ENCODE measurements around the gene TNFRSF18.

Gene TNFRSF18

DNA sequence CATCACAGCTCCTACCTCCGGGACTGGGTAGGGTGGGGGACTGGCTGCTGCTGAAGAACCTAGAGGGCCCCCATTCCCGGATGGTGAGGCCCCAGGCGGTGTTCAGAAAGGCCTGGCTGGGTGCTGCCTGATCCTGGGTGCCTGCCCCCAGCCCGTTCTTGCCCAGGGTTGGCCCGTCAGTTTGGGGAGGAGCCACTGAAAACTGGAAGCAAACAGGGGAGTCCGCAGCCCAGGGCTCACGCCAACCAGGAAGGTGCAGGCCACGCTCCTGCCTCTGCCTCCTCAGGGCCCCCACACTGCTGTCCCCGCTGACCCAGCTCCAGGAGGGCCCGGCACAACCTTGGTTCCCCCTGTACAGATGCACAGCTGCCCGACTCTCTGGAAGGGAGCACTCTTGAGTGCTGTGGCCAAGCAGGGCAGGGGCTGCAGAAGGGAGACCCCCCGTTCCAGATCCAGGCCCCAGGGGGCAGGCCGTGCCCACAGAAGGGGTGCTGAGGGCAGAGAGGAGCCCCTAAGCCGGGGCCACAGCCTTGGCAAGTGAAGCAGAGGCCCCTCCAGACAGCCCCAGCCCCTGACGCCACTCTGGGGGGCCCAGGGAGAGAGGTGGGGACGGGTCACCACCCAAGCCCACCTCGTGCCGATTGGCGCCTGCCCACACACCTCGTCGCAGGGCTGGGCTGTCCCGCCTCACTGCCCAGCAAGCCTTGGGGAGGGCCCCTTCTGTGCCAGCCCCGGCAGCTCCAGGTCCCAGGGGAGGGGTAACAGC, 34.6 kb upstream of the TNFRSF18 start:
- H3K27ac ChIP-seq (ENCODE audit: insufficient read depth, low read depth, low read length, poor library complexity, severe bottlenecking) = no peak overlapping the region
- H3K36me3 ChIP-seq (ENCODE audit: control insufficient read depth, insufficient read depth, low read length) = no peaks in the 10 kb centered on the region
- no peak overlapping the region for H3K4me3 ChIP-seq (ENCODE audit: insufficient read depth, low read depth, low read length)
- H3K27me3 ChIP-seq (ENCODE audit: control insufficient read depth, insufficient read depth, low read length, poor library complexity, severe bottlenecking) = peaks cover 6% of the 10 kb centered on the region
- WGBS, 2 experiments = 88% methylated on average over 23 of the region's 23 CpGs
- peaks cover 17% of the 10 kb centered on the region for H3K4me1 ChIP-seq (ENCODE audit: control insufficient read depth, insufficient read depth, low read length)
- H3K9me3 ChIP-seq (ENCODE audit: control insufficient read depth, low read length) = no peaks in the 10 kb centered on the region

DNA sequence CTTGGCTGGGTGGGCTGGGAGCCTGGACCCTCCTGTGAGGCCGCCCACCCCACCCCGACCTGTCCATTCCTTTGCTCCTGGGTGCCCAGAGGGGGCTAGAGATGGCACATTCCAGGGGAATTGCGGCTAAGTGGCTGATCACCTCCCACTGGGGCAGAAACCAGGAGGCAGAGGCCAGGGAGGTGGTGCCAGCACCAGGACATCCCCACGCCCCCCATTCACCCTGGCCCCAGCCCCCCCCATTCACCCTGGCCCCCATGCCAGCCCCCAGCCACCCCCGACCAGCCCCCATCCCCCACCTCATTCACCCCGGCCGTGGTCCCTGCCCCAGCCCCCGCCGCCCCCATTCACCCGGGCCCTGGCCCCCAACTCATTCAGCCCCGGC, 33.9 kb upstream of the TNFRSF18 start:
- Histone ChIP-seq H3K4me1 (ENCODE audit: control insufficient read depth, insufficient read depth, low read length) (peaks cover 17% of the 10 kb centered on the region), H3K4me3 (ENCODE audit: insufficient read depth, low read depth, low read length) (no peak overlapping the region), H3K27me3 (ENCODE audit: control insufficient read depth, insufficient read depth, low read length, poor library complexity, severe bottlenecking) (no peaks in the 10 kb centered on the region), H3K9me3 (ENCODE audit: control insufficient read depth, low read length) (no peaks in the 10 kb centered on the region), H3K27ac (ENCODE audit: insufficient read depth, low read depth, low read length, poor library complexity, severe bottlenecking) (no peak overlapping the region), H3K36me3 (ENCODE audit: control insufficient read depth, insufficient read depth, low read length) (no peaks in the 10 kb centered on the region)
- WGBS, 2 experiments = 88 to 91% methylated on average over 5 to 6 of the region's 11 CpGs

DNA sequence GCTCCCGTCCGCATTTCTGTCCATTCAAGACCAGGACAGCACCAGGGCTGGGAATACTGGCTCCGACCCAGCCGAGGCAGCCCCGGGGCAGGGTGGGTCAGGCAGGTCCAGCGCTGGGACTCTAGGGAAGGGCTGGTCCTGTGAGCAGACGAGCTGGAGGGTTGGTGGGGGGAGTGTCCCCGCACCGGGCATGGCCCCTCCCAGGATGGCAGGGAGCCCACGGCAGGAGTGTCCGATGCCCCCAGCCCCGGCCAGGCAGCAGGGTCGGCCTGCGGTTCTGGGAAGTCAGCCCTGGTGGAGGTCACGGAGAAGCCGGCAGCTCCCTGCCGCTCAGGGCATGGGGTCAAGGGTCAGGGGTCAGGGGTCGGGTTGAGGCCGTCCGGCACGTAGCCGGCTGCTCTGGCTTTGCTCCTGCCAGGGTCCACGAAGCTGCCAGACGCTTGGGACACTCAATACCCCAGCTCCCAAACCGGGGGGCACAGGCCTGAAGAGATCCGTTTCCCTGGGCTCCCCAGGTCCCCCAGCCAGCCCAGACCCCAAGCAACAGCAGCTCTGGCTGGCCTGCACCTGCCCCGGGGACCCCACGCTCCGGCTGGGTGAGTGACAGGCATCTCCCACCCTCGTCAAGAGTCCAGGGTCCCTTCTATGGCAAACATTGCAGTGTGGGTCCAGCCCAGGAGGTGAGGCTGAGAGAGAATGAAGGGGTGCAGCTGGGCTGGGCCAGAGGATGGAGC, 33.4 kb upstream of the TNFRSF18 start:
- Histone ChIP-seq H3K4me3 (ENCODE audit: insufficient read depth, low read depth, low read length) (no peak overlapping the region), H3K4me1 (ENCODE audit: control insufficient read depth, insufficient read depth, low read length) (peaks cover 17% of the 10 kb centered on the region), H3K27ac (ENCODE audit: insufficient read depth, low read depth, low read length, poor library complexity, severe bottlenecking) (no peak overlapping the region), H3K9me3 (ENCODE audit: control insufficient read depth, low read length) (no peaks in the 10 kb centered on the region), H3K36me3 (ENCODE audit: control insufficient read depth, insufficient read depth, low read length) (no peaks in the 10 kb centered on the region), H3K27me3 (ENCODE audit: control insufficient read depth, insufficient read depth, low read length, poor library complexity, severe bottlenecking) (no peaks in the 10 kb centered on the region)
- 84 to 86% methylated on average over 30 of the region's 30 CpGs for WGBS, 2 experiments

DNA sequence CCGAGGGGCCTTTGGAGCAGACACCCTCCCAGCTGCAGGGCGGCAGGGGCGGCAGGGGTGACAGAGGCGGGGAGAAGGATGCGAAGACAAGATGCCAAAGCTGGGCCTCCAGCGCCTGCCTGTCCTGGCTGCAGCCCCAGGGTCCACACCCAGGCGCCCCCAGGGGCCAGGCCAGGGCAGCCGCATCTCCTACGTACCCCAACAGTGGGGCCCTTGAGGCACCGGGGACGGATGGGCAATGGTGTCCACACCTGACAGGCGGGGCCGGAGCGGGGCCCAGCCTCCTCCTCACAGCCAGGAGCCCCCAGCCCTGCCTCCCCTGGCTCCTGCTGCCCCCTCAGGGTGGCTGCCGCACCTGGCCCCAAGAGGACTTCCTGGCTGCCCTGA, 32.8 kb upstream of the TNFRSF18 start:
- peaks cover 17% of the 10 kb centered on the region for H3K4me1 ChIP-seq (ENCODE audit: control insufficient read depth, insufficient read depth, low read length)
- no peaks in the 10 kb centered on the region for H3K36me3 ChIP-seq (ENCODE audit: control insufficient read depth, insufficient read depth, low read length)
- no peaks in the 10 kb centered on the region for H3K27me3 ChIP-seq (ENCODE audit: control insufficient read depth, insufficient read depth, low read length, poor library complexity, severe bottlenecking)
- 87 to 88% methylated on average over 15 of the region's 15 CpGs for WGBS, 2 experiments
- H3K4me3 ChIP-seq (ENCODE audit: insufficient read depth, low read depth, low read length) = no peak overlapping the region
- H3K27ac ChIP-seq (ENCODE audit: insufficient read depth, low read depth, low read length, poor library complexity, severe bottlenecking) = no peak overlapping the region
- H3K9me3 ChIP-seq (ENCODE audit: control insufficient read depth, low read length) = no peaks in the 10 kb centered on the region

DNA sequence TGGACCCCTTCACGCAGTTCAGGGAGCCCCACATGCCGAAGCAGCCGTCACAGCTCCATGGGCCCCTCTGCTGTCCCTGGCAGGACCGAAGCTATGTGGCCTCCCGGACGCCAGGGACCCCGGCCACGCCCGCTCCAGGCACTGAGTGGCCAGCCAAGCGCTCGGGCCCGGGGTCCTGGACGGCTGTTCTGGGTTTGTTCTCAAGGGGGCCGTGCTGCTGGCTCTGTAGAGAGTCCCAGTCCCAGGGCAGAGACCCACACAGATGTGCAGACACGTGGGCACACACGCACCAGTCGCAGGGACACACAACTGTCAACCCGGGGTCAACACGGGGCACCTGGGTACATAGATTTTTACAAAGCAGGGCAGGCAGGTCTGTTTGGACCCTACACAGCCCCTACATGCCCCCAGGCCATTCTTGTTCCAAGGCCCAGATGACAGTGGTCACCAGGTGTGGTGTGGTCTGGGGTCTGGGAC, 32.3 kb upstream of the TNFRSF18 start:
- 92 to 94% methylated on average over 19 of the region's 19 CpGs for WGBS, 2 experiments
- peaks cover 17% of the 10 kb centered on the region for H3K4me1 ChIP-seq (ENCODE audit: control insufficient read depth, insufficient read depth, low read length)
- no peaks in the 10 kb centered on the region for H3K9me3 ChIP-seq (ENCODE audit: control insufficient read depth, low read length)
- H3K27me3 ChIP-seq (ENCODE audit: control insufficient read depth, insufficient read depth, low read length, poor library complexity, severe bottlenecking) = no peaks in the 10 kb centered on the region
- no peak overlapping the region for H3K27ac ChIP-seq (ENCODE audit: insufficient read depth, low read depth, low read length, poor library complexity, severe bottlenecking)
- no peaks in the 10 kb centered on the region for H3K36me3 ChIP-seq (ENCODE audit: control insufficient read depth, insufficient read depth, low read length)
- H3K4me3 ChIP-seq (ENCODE audit: insufficient read depth, low read depth, low read length) = no peak overlapping the region

DNA sequence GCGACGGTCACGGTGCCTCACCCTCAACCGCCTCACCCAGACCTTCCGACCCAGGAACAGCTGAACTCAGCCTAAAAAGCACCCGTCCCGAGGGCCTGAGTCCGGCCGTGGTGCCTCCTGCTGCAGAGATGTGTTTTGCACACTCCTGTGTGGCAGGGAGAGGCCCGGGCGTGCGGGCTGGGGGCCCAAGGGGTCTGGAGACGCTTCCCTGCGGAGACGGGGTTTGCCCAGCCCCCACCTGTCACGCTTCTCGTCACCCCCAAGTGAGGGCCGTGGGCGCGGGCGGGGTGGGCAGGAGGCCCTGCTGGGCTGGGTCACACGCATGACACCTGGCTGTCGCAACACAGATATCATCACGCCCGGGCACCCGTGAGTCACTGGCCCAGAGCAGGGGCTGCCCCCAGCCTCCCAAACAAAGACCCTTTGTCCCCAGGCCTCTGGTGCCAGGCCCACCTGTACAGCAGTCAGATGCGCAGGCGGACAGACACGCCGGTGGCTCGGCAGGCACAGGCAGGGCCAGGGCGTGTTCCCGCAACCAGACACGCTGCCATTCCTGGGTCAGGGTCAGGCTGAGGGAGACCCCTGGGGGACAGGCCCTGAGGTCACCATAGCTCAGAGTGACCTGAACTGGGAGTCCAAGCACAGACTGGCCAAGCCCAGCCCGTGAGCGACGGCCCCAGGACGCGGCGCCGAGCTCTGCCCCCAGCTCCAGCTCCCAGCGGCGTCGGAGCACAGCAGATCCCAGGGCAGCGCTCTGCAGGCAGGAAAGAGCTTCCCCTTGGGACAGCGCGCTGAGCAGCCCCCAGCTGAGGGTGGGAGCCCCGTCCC, 31.7 kb upstream of the TNFRSF18 start:
- Histone ChIP-seq H3K27me3 (ENCODE audit: control insufficient read depth, insufficient read depth, low read length, poor library complexity, severe bottlenecking) (no peaks in the 10 kb centered on the region), H3K9me3 (ENCODE audit: control insufficient read depth, low read length) (no peaks in the 10 kb centered on the region), H3K4me1 (ENCODE audit: control insufficient read depth, insufficient read depth, low read length) (peaks cover 21% of the 10 kb centered on the region), H3K36me3 (ENCODE audit: control insufficient read depth, insufficient read depth, low read length) (no peaks in the 10 kb centered on the region), H3K27ac (ENCODE audit: insufficient read depth, low read depth, low read length, poor library complexity, severe bottlenecking) (no peak overlapping the region), H3K4me3 (ENCODE audit: insufficient read depth, low read depth, low read length) (no peak overlapping the region)
- 90 to 93% methylated on average over 48 of the region's 48 CpGs for WGBS, 2 experiments

DNA sequence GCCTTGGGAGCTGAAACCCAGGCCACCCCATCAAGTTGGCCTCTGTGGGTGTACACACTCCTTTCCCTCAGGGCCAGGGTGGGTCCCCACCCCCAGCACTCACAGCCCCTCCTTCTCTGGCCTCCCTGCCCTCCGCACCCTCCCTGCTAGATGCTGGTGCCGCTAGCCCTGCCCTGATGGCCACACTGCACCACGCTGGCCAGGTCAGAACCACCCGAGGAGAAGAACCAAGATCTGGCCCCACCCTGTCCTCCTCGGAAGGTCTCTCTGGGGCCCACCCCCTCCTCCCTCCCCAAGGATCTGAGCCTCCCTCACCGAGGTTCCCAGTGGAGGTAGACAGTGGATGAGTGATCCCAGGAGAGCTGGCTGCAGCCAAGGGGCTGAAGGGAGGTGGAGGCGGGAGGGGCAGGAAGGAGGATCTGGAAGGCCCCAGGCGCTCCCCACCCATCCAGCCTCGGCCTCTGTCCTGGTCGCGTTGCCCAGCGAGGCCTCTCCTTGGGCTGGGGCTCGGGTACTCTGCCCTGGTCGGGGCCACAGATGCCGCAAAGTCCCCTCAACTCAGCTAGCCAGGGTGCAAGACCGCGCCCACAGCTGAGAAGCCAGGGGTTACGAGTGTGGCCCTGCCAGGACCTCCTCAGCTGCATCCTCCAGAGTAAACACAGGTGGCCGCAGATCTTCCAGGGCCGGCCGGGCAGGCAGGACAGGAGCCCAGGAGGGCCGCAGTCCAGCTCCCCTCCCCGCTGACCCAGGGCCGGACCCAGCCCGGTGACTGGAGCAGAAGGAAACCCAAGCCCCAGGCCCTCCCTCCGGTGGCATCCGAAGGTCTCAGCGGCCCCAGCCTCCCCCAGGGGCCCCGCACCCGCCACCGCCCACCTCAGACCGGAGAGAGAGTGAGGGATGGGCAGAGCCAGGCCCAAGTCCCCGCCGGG, 30.8 kb upstream of the TNFRSF18 start:
- Histone ChIP-seq H3K4me1 (ENCODE audit: control insufficient read depth, insufficient read depth, low read length) (peaks cover 25% of the 10 kb centered on the region), H3K4me3 (ENCODE audit: insufficient read depth, low read depth, low read length) (no peak overlapping the region), H3K36me3 (ENCODE audit: control insufficient read depth, insufficient read depth, low read length) (no peaks in the 10 kb centered on the region), H3K9me3 (ENCODE audit: control insufficient read depth, low read length) (no peaks in the 10 kb centered on the region), H3K27me3 (ENCODE audit: control insufficient read depth, insufficient read depth, low read length, poor library complexity, severe bottlenecking) (no peaks in the 10 kb centered on the region), H3K27ac (ENCODE audit: insufficient read depth, low read depth, low read length, poor library complexity, severe bottlenecking) (no peak overlapping the region)
- 78 to 83% methylated on average over 34 of the region's 34 CpGs for WGBS, 2 experiments

DNA sequence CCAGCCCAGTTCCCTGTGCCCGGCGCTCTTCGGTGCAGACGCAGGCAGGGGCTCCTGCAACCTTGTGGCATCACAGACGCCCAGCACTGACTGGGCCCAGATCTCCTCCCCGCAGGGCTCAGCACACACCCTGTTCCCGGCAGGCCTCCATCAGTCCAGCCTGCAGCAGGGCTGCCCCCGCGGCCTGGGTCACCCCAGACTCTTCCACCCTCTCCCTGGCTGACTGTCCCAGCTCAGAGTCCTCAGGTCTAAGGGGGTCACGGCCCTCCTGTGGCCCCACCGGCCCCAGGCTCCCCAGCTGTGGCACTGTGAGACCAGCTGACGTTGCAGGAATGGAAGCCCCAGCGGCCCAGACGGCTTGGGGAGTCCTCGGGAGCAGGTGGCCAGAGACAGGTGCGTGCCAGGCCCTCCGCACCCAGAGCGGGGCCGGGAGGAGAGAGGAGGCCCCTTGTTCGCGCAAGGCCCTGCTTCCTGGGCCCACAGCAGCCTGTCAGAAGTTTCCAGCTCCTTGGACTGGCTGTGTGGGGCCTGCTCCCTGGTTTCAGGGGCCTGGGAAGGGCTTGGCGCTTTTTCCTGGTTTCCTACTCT, 29.9 kb upstream of the TNFRSF18 start:
- Histone ChIP-seq H3K36me3 (ENCODE audit: control insufficient read depth, insufficient read depth, low read length) (no peaks in the 10 kb centered on the region), H3K4me1 (ENCODE audit: control insufficient read depth, insufficient read depth, low read length) (peaks cover 25% of the 10 kb centered on the region), H3K27me3 (ENCODE audit: control insufficient read depth, insufficient read depth, low read length, poor library complexity, severe bottlenecking) (no peaks in the 10 kb centered on the region), H3K27ac (ENCODE audit: insufficient read depth, low read depth, low read length, poor library complexity, severe bottlenecking) (no peak overlapping the region), H3K4me3 (ENCODE audit: insufficient read depth, low read depth, low read length) (no peak overlapping the region), H3K9me3 (ENCODE audit: control insufficient read depth, low read length) (no peaks in the 10 kb centered on the region)
- WGBS, 2 experiments = 91 to 92% methylated on average over 22 of the region's 22 CpGs

DNA sequence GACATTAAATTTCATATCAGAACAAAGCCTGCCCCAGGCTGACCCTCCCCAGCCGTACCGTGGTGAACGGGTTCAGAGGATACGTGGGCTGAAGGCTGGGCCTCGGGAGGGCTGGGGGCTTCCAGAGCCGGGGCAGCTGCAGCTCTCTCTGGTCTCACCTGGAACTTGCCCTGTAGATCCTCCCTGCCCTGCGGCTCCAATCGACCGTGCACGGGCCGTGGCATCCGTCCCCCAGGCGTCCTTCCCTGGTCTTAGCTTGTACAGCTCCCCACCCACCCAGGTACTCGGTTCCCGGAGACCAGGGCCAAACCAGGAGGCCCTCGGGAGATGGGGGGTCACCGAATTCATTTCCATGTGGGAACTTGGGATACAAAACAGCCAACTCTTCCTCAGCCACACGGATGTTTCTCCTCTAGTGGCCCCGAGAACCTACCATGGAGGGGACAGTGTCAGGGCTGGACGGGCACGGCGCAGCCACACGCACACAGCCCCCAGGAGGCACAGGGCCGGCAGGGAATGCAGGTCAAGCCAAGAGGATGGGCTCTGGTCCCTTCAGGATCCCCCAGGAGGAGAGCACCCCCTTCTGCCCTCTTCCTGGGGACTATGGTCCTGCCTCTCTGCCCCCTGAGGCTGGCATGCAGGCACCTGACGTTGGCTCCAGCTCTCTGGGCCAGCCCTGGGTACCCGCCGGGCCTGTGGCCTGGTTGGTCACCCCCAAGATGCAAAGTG, 28.8 kb upstream of the TNFRSF18 start:
- 95 to 96% methylated on average over 27 of the region's 27 CpGs for WGBS, 2 experiments
- no peak overlapping the region for H3K4me3 ChIP-seq (ENCODE audit: insufficient read depth, low read depth, low read length)
- no peaks in the 10 kb centered on the region for H3K36me3 ChIP-seq (ENCODE audit: control insufficient read depth, insufficient read depth, low read length)
- H3K27ac ChIP-seq (ENCODE audit: insufficient read depth, low read depth, low read length, poor library complexity, severe bottlenecking) = no peak overlapping the region
- H3K9me3 ChIP-seq (ENCODE audit: control insufficient read depth, low read length) = no peaks in the 10 kb centered on the region
- no peaks in the 10 kb centered on the region for H3K27me3 ChIP-seq (ENCODE audit: control insufficient read depth, insufficient read depth, low read length, poor library complexity, severe bottlenecking)
- peaks cover 23% of the 10 kb centered on the region for H3K4me1 ChIP-seq (ENCODE audit: control insufficient read depth, insufficient read depth, low read length)
